HEK293 (cell line): ENCODE measurements around the gene MAP7D1.

ENCODE experiments used
- KLF16 ChIP-seq: fragments of 450-650 bp; formaldehyde crosslinking; IDR thresholded peaks from 2 replicates; pipeline ENCODE4 v1.5.1; 2017; ENCODE audit warnings: missing biosample characterization, missing genetic modification characterization
- KLF8 ChIP-seq: fragments of 450-650 bp; formaldehyde crosslinking; IDR thresholded peaks from 2 replicates; pipeline ENCODE4 v1.5.1; 2016; ENCODE audit warnings: missing biosample characterization, missing genetic modification characterization
- MEIS1 ChIP-seq: sonication (generic); formaldehyde crosslinking; IDR thresholded peaks from 2 replicates; pipeline ENCODE4 v1.8.1; 2022; ENCODE audit warnings: missing genetic modification reagents, mild to moderate bottlenecking, borderline replicate concordance
- ZBTB1 ChIP-seq: fragments of 450-650 bp; formaldehyde crosslinking; IDR thresholded peaks from 2 replicates; pipeline ENCODE4 v1.5.1; 2016; ENCODE audit warnings: missing biosample characterization, missing genetic modification characterization
- ZFP37 ChIP-seq: fragments of 450-650 bp; formaldehyde crosslinking; IDR thresholded peaks from 2 replicates; pipeline ENCODE4 v1.5.1; 2016; ENCODE audit warnings: missing biosample characterization, missing genetic modification characterization
- ZNF146 ChIP-seq: fragments of 450-650 bp; formaldehyde crosslinking; IDR thresholded peaks from 2 replicates; pipeline ENCODE4 v1.5.1; 2016; ENCODE audit warnings: missing biosample characterization, missing genetic modification characterization
- ZNF274 ChIP-seq, 2 experiments: fragments of 200-500 bp in 1 of 2; fragments of 450-650 bp in 1 of 2; sonication (Bioruptor generic) in 1 of 2; formaldehyde crosslinking in 1 of 2; IDR thresholded peaks; 2 replicates each; pipeline versions ENCODE4 v1.5.1 to v1.6.1; 2014 to 2016; ENCODE audit warnings: borderline replicate concordance in 1 of 2, inconsistent platforms in 1 of 2, low read length in 1 of 2, missing biosample characterization in 1 of 2, missing genetic modification characterization in 1 of 2
- ZNF362 ChIP-seq: fragments of 450-650 bp; formaldehyde crosslinking; IDR thresholded peaks from 2 replicates; pipeline ENCODE4 v1.5.1; 2016; ENCODE audit warnings: missing biosample characterization, missing genetic modification characterization
- TF ChIP-seq, protein P1 (sequence below): fragments of 450-650 bp; formaldehyde crosslinking; IDR thresholded peaks from 2 replicates; pipeline ENCODE4 v1.5.1; 2016; ENCODE audit warnings: missing biosample characterization, missing genetic modification characterization
- TF ChIP-seq, protein P2 (sequence below): fragments of 450-650 bp; formaldehyde crosslinking; IDR thresholded peaks from 2 replicates; pipeline ENCODE4 v1.5.1; 2016; ENCODE audit warnings: missing biosample characterization, missing genetic modification characterization

- TF ChIP-seq, protein P1, sequence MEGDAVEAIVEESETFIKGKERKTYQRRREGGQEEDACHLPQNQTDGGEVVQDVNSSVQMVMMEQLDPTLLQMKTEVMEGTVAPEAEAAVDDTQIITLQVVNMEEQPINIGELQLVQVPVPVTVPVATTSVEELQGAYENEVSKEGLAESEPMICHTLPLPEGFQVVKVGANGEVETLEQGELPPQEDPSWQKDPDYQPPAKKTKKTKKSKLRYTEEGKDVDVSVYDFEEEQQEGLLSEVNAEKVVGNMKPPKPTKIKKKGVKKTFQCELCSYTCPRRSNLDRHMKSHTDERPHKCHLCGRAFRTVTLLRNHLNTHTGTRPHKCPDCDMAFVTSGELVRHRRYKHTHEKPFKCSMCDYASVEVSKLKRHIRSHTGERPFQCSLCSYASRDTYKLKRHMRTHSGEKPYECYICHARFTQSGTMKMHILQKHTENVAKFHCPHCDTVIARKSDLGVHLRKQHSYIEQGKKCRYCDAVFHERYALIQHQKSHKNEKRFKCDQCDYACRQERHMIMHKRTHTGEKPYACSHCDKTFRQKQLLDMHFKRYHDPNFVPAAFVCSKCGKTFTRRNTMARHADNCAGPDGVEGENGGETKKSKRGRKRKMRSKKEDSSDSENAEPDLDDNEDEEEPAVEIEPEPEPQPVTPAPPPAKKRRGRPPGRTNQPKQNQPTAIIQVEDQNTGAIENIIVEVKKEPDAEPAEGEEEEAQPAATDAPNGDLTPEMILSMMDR: no peak
- no peak for TF ChIP-seq ZNF146
- no peak for TF ChIP-seq ZFP37 (tag by site-specific recombination)
- TF ChIP-seq, protein P2, sequence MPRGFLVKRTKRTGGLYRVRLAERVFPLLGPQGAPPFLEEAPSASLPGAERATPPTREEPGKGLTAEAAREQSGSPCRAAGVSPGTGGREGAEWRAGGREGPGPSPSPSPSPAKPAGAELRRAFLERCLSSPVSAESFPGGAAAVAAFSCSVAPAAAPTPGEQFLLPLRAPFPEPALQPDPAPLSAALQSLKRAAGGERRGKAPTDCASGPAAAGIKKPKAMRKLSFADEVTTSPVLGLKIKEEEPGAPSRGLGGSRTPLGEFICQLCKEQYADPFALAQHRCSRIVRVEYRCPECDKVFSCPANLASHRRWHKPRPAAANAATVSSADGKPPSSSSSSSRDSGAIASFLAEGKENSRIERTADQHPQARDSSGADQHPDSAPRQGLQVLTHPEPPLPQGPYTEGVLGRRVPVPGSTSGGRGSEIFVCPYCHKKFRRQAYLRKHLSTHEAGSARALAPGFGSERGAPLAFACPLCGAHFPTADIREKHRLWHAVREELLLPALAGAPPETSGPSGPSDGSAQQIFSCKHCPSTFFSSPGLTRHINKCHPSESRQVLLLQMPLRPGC (tag by site-specific recombination): no peak
- TF ChIP-seq MEIS1 (CRISPR knock-in tag): no peak
- no peak for TF ChIP-seq KLF16
- TF ChIP-seq KLF8 (tag by site-specific recombination): no peak
- no peak for TF ChIP-seq ZNF362 (tag by site-specific recombination)
- no peak for TF ChIP-seq ZNF274 (IDR thresholded peaks at IDR 0.05; ENCODE audit: low read length)
- TF ChIP-seq ZNF274 (tag by site-specific recombination; IDR thresholded peaks at IDR 0.05; ENCODE audit: borderline replicate concordance): no peak
- TF ChIP-seq ZBTB1: no peak
Observed at GRCh38 chr1:36170643-36171412, 14.9 kb downstream of the MAP7D1 start.
